Glomerular endothelial cell (primary cell): ENCODE results near the gene CALML3. TPM values are rescaled to one million over a fixed set of nuclear protein-coding genes. Genes with fewer than 3 reads are reported as not detected.

Experiments
- DNase-seq: peaks from one replicate; pipeline ENCODE4 v3.0.0-alpha.2; 2011; ENCODE audit warnings: low read depth, low spot score; ENCODE audit errors: extremely low read depth
- total RNA-seq: library from RNA; depleted of rRNA; stranded (reverse); fragments of >200 nt; gene quantifications from 2 replicates; pipeline ENCODE4 v1.2.3, GENCODE V29; 2015

The CALML3 gene
- total RNA-seq, 1 donor from 2014 or later, result not detected

DNA sequence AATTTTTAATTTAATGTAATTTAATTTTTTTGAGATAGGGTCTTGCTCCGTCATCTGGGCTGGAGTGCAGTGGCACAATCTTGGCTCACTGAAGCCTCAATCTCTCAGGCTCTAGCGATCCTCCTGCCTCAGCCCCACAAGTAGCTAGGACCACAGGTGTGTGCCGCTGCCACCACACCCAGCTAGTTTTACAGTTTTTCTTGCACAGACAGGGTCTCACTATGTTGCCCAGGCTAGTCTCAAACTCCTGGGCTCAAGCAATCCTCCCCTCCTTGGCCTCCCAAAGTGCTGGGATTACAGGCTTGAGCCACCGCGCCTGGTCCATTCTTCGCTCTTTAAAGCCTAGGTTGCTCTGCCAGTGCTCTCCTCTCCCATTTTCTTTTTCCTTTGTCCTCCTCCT is 12.9 kb downstream of the CALML3 start:
- DNase-seq, result no peak

DNA sequence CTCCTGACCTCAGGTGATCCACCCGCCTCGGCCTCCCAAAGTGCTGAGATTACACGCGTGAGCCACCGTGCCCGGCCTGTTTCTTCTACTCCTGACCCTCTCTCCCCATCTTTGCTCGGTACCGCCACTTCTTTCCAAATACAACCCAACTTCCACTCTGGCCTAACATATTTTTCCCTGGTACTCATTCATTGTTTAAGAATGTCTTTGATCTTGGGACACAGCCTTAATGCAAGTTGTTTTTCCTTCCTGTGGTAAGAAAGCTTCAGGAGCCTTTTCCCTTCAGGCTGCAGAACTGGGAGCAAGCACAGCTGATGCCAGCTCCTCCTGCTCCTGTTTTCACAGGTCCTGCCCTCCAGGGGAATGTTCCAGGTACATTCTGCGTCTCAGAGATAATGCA is 13.7 kb downstream of the CALML3 start:
- DNase-seq, result no peak

DNA sequence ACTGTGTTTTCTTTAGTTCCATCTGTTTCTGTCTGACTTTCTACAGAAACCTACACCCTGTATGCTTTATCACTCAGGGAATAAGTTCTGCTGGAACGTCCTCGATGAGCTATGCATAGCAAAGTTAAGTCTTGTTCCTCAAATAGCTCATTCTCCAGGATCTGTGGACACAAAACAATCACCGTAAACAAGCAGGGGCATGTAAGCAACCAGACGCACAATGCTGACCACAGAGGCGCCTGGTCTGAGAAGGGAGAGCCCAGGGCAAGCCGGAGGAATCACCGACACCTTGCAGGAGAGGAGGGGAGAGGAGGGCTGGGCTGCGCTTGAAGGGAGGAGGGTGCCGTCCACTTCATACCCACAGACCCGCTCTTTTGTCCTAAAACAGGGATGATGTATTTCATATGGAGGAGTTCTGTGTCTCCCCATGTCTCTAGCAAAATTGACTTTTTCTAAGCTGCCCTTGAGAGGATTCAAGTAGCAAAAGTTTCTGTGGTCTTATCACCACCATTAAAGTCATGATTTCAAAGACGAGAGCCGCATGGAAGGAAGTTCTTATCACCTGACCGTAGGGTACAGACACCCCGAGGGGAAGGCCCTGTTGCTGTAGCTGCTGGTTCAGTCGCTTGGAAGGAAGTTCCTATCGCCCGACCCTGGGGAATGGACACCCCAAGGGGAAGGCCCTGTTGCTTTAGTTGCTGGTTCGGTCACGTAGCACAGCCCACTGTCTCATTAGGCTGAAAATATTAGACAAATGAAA is 14.3 kb downstream of the CALML3 start:
- DNase-seq, result no peak

- DNase-seq, result no peak
Measured at GRCh38 chr10:5540080-5540479, 15.3 kb downstream of the CALML3 start.

GRCh38 chr10:5540891-5541290 is 16.1 kb downstream of the CALML3 start:
- no peak for DNase-seq

DNA sequence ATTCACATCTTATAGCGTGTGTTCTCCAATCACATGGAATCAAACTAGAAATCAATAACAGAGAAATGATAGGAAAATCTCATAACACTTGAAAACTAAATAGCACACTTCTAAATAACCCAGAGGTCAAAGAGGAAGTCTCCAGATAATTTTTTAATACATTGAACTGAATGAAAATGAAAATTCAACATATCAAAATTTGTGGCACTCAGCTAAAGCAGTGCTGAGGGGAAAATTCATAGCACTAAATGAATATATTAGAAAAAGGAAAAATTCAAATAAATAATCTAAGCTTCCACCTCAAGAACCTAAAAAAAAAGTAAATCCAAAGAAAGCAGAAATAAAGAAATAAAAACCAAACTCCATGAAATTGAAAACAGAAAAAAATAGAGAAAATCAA is 17.3 kb downstream of the CALML3 start:
- no peak for DNase-seq

DNA sequence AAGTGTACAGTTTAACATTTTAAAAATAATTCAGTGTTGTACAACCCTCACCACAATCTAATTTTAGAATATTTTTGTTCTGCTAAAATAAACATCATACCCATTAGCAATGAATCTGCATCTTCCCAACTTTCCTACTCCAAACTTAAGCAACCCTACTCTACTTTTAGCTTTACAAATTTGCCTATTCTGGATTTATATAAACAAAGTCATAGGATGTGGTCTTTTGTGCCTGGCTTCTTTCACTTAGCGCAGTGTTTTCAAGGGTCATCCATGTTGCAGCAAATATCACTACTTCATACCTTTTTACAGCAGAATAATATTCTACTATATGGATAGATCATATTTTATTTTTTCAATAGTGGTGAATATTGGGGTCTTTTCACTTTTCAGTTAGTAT is 18.9 kb downstream of the CALML3 start:
- no peak for DNase-seq

DNA sequence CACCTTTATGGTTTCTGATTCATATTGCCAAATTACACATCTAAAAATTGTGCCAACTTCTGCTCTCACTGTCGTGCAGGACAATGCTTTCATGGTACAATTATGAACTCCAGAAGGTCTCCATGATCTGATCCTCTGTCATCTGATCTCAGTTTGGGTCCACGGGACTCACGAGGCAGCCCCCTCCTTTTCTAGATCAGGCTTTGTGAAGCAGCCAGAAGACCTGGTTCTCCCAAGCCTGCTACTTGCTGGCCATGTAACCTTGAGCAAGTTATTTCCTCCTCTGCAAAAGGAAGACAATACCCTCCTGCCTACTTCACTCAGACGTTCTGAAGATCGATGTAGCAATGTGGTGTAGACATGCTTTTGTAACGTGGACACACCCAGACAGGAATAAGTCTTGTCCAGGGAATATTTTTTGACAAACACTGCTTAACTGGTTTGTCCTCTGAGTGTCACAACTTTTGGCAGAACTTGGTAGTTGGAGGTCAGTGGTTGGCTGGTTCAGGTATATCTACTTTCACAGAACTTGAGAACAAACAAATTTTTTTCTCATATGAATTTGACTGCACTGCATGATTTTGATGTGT is 19.6 kb downstream of the CALML3 start:
- DNase-seq, result no peak

- no peak for DNase-seq
Measured at GRCh38 chr10:5545011-5545410, 20.2 kb downstream of the CALML3 start.

- DNase-seq, result no peak
Measured at GRCh38 chr10:5545426-5545777, 20.6 kb downstream of the CALML3 start.

DNA sequence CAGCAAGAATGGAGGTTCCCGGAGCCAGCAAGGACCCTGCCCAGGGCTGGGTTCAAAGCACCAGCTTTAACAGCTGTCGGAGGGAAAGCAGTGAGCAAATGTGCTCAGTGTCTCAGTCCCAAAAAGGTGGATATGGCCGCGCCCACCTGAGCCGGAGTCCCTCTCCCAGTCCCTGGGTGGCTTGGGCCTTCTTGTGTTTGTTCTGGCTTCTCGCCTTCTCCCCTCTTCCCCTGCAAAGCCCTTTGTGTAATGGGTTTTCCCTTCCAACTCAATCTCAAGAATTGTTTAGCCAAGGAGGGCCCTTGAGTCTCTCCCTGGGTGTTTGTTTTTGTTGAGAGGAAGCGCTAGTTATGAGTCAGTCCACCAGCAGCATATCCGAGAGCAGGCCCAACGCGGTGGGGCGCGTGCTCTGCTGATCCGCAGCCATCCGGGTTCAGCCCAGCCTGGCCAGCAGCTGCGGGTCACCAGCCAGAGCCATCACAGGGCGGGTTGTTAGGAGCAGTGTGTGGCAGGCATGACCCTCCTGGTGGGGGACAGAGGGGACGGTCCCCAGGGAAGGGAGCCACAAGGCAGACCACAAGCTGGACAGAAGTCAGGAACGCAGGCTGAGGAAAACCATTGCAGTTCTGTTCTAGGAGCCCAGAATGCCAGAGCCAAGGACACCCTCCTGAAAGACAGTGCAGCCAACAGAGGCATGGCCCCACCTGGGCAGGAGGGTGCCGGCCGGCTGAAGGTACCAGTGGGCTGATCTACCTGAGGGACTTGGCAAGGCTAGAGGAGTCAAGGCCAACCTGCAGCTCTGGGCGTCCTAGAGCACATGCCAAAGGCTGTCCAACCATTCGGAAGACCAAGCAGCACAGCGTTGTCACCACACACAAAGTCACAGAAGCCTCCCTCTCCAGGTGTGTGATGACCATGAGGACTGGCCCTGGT is 21.3 kb downstream of the CALML3 start:
- DNase-seq, result no peak

DNA sequence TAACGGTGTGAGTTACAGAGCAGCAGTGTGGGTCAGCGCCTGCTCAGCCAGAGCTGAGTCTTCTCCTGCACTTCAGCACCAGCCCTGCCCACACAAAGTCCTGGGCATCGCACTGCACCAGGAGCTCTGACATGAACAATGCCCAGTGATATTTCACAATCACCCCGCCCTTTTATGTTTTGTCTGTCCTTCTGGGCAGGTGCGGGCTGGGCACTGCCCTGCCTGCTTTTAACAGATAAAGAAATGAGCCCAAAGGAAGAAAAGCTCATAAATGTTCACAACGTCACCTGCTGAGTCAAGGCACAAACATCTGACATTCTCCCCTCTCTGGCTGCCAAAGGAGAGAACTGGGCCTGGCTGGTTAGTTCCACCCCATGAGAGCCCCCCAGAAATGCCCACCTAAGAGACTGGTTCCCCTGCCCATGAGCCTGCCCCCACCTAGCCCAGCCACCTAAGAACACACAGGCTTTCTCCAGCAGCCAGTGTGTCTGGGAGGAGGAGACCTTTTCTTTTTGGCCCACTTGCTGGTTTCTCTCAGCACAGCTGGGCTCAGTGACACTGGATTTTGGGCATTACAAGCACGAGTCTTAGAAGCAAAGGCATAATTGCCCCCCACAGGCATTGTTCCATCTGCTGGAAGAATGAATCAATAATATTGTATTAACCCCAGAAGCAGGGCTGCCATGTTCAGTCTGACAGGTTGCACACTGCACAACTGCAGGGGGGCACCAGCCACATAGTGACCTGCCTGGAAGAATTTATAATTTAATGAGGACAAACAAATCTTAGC is 22.3 kb downstream of the CALML3 start:
- no peak for DNase-seq

- no peak for DNase-seq
Measured at GRCh38 chr10:5547681-5547930, 22.8 kb downstream of the CALML3 start.

DNA sequence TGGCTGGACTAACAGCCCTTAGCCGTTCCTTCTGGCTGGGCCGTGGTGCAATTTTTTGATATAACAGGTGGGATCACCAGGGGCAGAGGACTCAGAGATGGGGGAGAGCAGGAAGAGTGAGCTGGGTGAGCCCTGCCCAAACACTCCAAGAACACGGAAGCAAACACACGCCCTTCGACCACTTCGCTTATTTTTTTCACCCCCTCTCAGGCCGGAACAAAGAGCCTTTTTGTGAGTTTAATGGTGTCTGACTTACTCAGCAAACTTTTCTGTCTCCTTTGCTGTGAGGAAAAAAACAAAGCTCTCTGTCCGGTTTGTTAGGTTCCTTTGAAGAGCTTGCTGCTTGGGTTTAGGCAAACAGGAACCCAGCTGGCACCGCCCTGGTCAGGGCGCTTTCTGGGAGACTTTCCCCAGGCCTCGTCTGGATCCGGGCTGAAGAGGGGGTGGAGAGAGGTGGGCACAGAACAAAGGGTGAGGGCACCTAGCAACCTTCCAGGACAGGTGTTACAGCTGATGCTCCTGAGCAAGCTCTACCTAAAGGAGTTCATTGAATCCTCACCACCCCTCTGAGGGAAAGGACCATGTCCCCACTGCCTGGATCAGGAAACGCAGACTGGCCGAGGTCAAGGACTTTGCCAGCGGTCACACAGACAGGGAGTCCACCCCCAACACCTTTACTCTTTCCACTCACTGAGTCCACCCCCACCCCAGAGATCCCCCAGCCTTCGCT is 23.3 kb downstream of the CALML3 start:
- DNase-seq, result no peak

DNA sequence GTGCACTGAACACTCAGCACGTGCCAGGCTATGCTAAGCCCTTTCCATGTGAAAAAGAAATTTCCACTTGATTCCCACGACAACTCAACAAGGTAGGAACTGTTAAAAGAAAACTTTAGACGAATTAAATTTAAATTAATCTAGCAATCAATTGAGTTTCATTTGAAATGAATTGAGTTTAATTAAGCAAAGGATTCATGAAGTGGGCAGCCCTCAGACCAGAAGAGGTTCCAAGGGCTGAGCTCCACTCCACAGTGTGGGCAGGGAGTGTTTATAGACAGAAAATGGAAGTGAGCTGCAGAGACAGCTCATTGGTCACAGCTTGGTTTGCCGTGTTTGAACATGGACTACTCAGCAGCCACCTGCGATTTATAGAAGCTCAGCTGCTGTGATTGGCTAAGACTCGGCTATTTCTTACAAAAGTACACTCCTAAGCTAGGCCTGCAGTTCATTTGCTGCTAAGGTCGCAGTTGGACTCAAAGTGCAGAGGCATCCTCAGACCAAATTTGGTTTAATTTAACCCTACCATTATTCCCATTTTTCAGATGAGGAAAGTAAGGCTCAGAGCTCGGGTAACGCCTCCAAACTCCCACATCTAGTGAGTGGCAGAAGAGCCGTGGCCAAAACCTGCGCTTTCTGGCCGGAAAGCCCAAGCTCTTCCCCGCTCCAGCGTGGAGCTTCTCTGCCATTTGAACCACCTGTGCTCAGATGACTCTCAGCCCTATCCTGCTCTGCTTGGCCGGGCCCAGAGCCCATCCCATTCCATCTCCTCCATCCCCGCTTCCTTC is 24.9 kb downstream of the CALML3 start:
- no peak for DNase-seq

GRCh38 chr10:5550250-5550545 is 25.4 kb downstream of the CALML3 start:
- DNase-seq, result no peak

GRCh38 chr10:5550621-5551530 is 26.1 kb downstream of the CALML3 start:
- DNase-seq, result no peak

- DNase-seq, result no peak
Measured at GRCh38 chr10:5551531-5552375, 27.0 kb downstream of the CALML3 start.
